Upper lobe of left lung (tissue), 6 donors: ENCODE results near the gene TF. TPM values are rescaled to one million over a fixed set of nuclear protein-coding genes. Genes with fewer than 3 reads are reported as not detected.
A peak's percentile ranks its signal among the peaks of the same experiment; 100 is the strongest.

ENCODE experiments used
- ATAC-seq, 2 donors: fragments of 200-7000 bp; cut with Tn5 transposase; one replicate each; pipeline ENCODE4 v1.9.1; 2022; ENCODE audit warnings: mild to moderate bottlenecking in 2 of 2, moderate library complexity in 2 of 2; ENCODE audit not compliant: low FRiP score in 2 of 2
- DNase-seq, 2 donors: peaks; one replicate each; pipeline ENCODE4 v3.0.0-alpha.2; 2019 to 2020
- H3K27ac ChIP-seq, 4 donors: fragments of 200-600 bp; sonication (generic); one replicate each; pipeline ENCODE4 v1.5.1; 2016 to 2019
- H3K27me3 ChIP-seq, 4 donors: fragments of 200-600 bp; sonication (generic); one replicate each; pipeline ENCODE4 v1.5.1; 2017 to 2019
- H3K36me3 ChIP-seq, 4 donors: fragments of 200-600 bp; sonication (generic); one replicate each; pipeline ENCODE4 v1.5.1; 2016 to 2019
- H3K4me1 ChIP-seq, 4 donors: fragments of 200-600 bp; sonication (generic); one replicate each; pipeline ENCODE4 v1.5.1; 2018 to 2019
- H3K4me3 ChIP-seq, 4 donors: fragments of 200-600 bp; sonication (generic); one replicate each; pipeline ENCODE4 v1.5.1; 2017 to 2019; ENCODE audit warnings: mild to moderate bottlenecking in 2 of 4, moderate library complexity in 1 of 4
- H3K9me3 ChIP-seq, 4 donors: fragments of 200-600 bp; sonication (generic); one replicate each; pipeline ENCODE4 v1.5.1; 2018 to 2019
- CTCF ChIP-seq, 6 experiments: fragments of 450-650 bp in 4 of 6; fragments of 200-600 bp in 2 of 6; sonication (generic) in 2 of 6; IDR thresholded peaks; one replicate each; pipeline ENCODE4 v1.5.1; 2016 to 2019; ENCODE audit warnings: antibody characterized with exemption in 6 of 6
- EP300 ChIP-seq, 4 donors: sonication (generic); formaldehyde crosslinking; IDR thresholded peaks; one replicate each; pipeline ENCODE4 v1.5.1; 2017; ENCODE audit warnings: antibody characterized with exemption in 4 of 4, control low read depth in 2 of 4
- POLR2A ChIP-seq, 4 donors: fragments of 450-650 bp; IDR thresholded peaks; one replicate each; pipeline ENCODE4 v1.5.1; 2016 to 2017; ENCODE audit warnings: antibody characterized with exemption in 4 of 4, mild to moderate bottlenecking in 2 of 4
- POLR2AphosphoS5 ChIP-seq, 2 donors: sonication (generic); formaldehyde crosslinking; IDR thresholded peaks; one replicate each; pipeline ENCODE4 v1.5.1; 2017; ENCODE audit warnings: antibody characterized with exemption in 2 of 2
- WGBS, 2 donors: methylation state at CpG; one replicate each; pipeline ENCODE4 v1.1.5; 2017 to 2018; 5-methylcytosine and 5-hydroxymethylcytosine counted together
- total RNA-seq, 6 donors: library from RNA; depleted of rRNA in 4 of 6; stranded (reverse); fragments of >200 nt in 4 of 6; gene quantifications; one replicate each; pipeline versions ENCODE4 v1.1.0 to v1.2.1, GENCODE V29; 2016 to 2021
- donor health status: DM: no; HTN: no; CAD: no; lungs with moderate emphysema.
- donor health status: DM: no; HTN: yes; CAD: no; lungs with severe emphysema.

Gene TF
- total RNA-seq, 6 donors from 2014 or later, result 0.61 to 15.5 (median 3.7) TPM

GRCh38 chr3:133803469-133803868 is 57.3 kb downstream of the TF start:
- ATAC-seq (no peak), DNase-seq (no peak)
- Histone ChIP-seq H3K27me3 (no peaks in the 10 kb centered on the region), H3K4me1 (peaks cover 8 to 11% (median 9%) of the 10 kb centered on the region in 4 donors), H3K9me3 (no peaks in the 10 kb centered on the region), H3K4me3 (no peak overlapping the region), H3K36me3 (peaks cover 0 to 9% (median 0%) of the 10 kb centered on the region in 4 donors), H3K27ac (no peak overlapping the region)
- TF ChIP-seq EP300 (IDR thresholded peaks at IDR 0.05) (no peak), POLR2A (IDR thresholded peaks at IDR 0.05) (no peak), POLR2AphosphoS5 (IDR thresholded peaks at IDR 0.05) (no peak), CTCF (IDR thresholded peaks at IDR 0.05) (no peak)
- 82 to 83% methylated on average over 5 of the region's 5 CpGs for WGBS, 2 donors

GRCh38 chr3:133804896-133805295 is 58.7 kb downstream of the TF start:
- WGBS, 2 donors, result 57 to 65% methylated on average over 4 of the region's 4 CpGs
- ATAC-seq (no peak), DNase-seq (no peak)
- H3K4me1 ChIP-seq, result peaks cover 8 to 11% (median 9%) of the 10 kb centered on the region in 4 donors
- TF ChIP-seq EP300 (IDR thresholded peaks at IDR 0.05), result no peak
- TF ChIP-seq POLR2A (IDR thresholded peaks at IDR 0.05), result no peak
- no peak for TF ChIP-seq CTCF (IDR thresholded peaks at IDR 0.05)
- TF ChIP-seq POLR2AphosphoS5 (IDR thresholded peaks at IDR 0.05), result no peak
- no peak overlapping the region for H3K27ac ChIP-seq
- peaks cover 0 to 20% (median 0%) of the 10 kb centered on the region in 4 donors for H3K36me3 ChIP-seq
- H3K27me3 ChIP-seq, result no peaks in the 10 kb centered on the region
- H3K4me3 ChIP-seq, result peak overlapping the region in 1 of 4 donors; percentile 75
- H3K9me3 ChIP-seq, result no peaks in the 10 kb centered on the region

GRCh38 chr3:133805384-133805701 is 59.1 kb downstream of the TF start:
- Histone ChIP-seq H3K27ac (peak overlapping the region in 2 of 4 donors; percentile 72 to 79), H3K4me1 (peaks cover 8 to 11% (median 9%) of the 10 kb centered on the region in 4 donors), H3K4me3 (peak overlapping the region in 3 of 4 donors; percentile 75 to 100 (median 98)), H3K36me3 (peaks cover 0 to 24% (median 0%) of the 10 kb centered on the region in 4 donors), H3K27me3 (no peaks in the 10 kb centered on the region), H3K9me3 (no peaks in the 10 kb centered on the region)
- DNase-seq (no peak), ATAC-seq (no peak)
- WGBS, 2 donors, result 13 to 14% methylated on average over 14 to 15 of the region's 15 CpGs
- TF ChIP-seq EP300 (IDR thresholded peaks at IDR 0.05) (no peak), POLR2A (IDR thresholded peaks at IDR 0.05) (no peak), POLR2AphosphoS5 (IDR thresholded peaks at IDR 0.05) (no peak), CTCF (IDR thresholded peaks at IDR 0.05) (no peak)

GRCh38 chr3:133805702-133806475 is 59.7 kb downstream of the TF start, which contains the start of gene SRPRB:
Gene SRPRB (plus strand): TSS chr3:133805815. CDS start chr3:133805849, 34 bp downstream.
- Histone ChIP-seq H3K27me3 (no peaks in the 10 kb centered on the region), H3K27ac (peak within 1 kb of the TSS; percentile 55 to 79 (median 69)), H3K36me3 (peaks cover 0 to 27% (median 2%) of the 10 kb centered on the region in 4 donors), H3K4me3 (peak within 1 kb of the TSS; percentile 75 to 100 (median 94)), H3K9me3 (no peaks in the 10 kb centered on the region), H3K4me1 (peaks cover 8 to 11% (median 9%) of the 10 kb centered on the region in 4 donors)
- ATAC-seq (peak; percentile 99 to 100), DNase-seq (peak; percentile 96 to 97)
- WGBS, 2 donors, result 0% methylated on average over 10 to 14 of the region's 53 CpGs
- TF ChIP-seq EP300 (IDR thresholded peaks at IDR 0.05) (no peak), POLR2AphosphoS5 (IDR thresholded peaks at IDR 0.05) (peak; percentile 51 to 75), POLR2A (IDR thresholded peaks at IDR 0.05) (peak in 2 of 4 donors; percentile 72 to 74), CTCF (IDR thresholded peaks at IDR 0.05) (peak in 2 of 6 experiments; percentile 7 to 10)
